WERI-Rb-1 (cell line): ENCODE data around the gene PPFIBP2.

Experiments used
- DNase-seq: peaks from one replicate; pipeline ENCODE4 v3.0.0-alpha.2; 2020
- H3K27ac ChIP-seq: fragments of 250-450 bp; sonication (Bioruptor Pico); 2 replicates; pipeline ENCODE4 v1.5.1; 2020; ENCODE audit warnings: mild to moderate bottlenecking, moderate library complexity
- H3K27me3 ChIP-seq: fragments of 250-450 bp; sonication (Bioruptor Pico); 2 replicates; pipeline ENCODE4 v1.5.1; 2021; ENCODE audit warnings: mild to moderate bottlenecking, low read depth, moderate library complexity; ENCODE audit not compliant: insufficient read depth, severe bottlenecking
- H3K36me3 ChIP-seq: fragments of 250-450 bp; sonication (Bioruptor Pico); 2 replicates; pipeline ENCODE4 v1.5.1; 2020; ENCODE audit warnings: mild to moderate bottlenecking, moderate library complexity
- H3K4me3 ChIP-seq: 2 replicates; pipeline ENCODE4 v1.5.1; 2011; ENCODE audit warnings: low read depth, mild to moderate bottlenecking, control low read depth, low read length
- H3K9me3 ChIP-seq: fragments of 250-450 bp; sonication (Bioruptor Pico); 2 replicates; pipeline ENCODE4 v1.5.1; 2021; ENCODE audit warnings: mild to moderate bottlenecking, moderate library complexity; ENCODE audit not compliant: severe bottlenecking
- CTCF ChIP-seq: IDR thresholded peaks from 2 replicates; pipeline ENCODE4 v1.5.1; 2011; ENCODE audit warnings: low read depth, mild to moderate bottlenecking, control low read depth, inconsistent platforms, low read length

PPFIBP2 gene

GRCh38 chr11:7536100-7536499 lies 22.3 kb downstream of the PPFIBP2 start:
- Histone ChIP-seq H3K9me3 (no peaks in the 10 kb centered on the region), H3K27ac (no peak overlapping the region), H3K27me3 (no peaks in the 10 kb centered on the region), H3K4me3 (no peak overlapping the region), H3K36me3 (no peaks in the 10 kb centered on the region)
- DNase-seq: no peak
- TF ChIP-seq CTCF: peak; percentile 62

GRCh38 chr11:7537265-7537664 lies 23.5 kb downstream of the PPFIBP2 start:
- Histone ChIP-seq H3K4me3 (no peak overlapping the region), H3K9me3 (no peaks in the 10 kb centered on the region), H3K27ac (no peak overlapping the region), H3K36me3 (no peaks in the 10 kb centered on the region), H3K27me3 (no peaks in the 10 kb centered on the region)
- DNase-seq: no peak
- no peak for TF ChIP-seq CTCF

GRCh38 chr11:7538031-7538430 lies 24.2 kb downstream of the PPFIBP2 start:
- no peaks in the 10 kb centered on the region for H3K36me3 ChIP-seq
- H3K27me3 ChIP-seq: no peaks in the 10 kb centered on the region
- H3K4me3 ChIP-seq: no peak overlapping the region
- H3K27ac ChIP-seq: no peak overlapping the region
- TF ChIP-seq CTCF: no peak
- H3K9me3 ChIP-seq: no peaks in the 10 kb centered on the region
- DNase-seq: no peak

GRCh38 chr11:7538466-7539454 lies 25.0 kb downstream of the PPFIBP2 start:
- no peaks in the 10 kb centered on the region for H3K27me3 ChIP-seq
- H3K27ac ChIP-seq: no peak overlapping the region
- no peak overlapping the region for H3K4me3 ChIP-seq
- TF ChIP-seq CTCF: no peak
- no peaks in the 10 kb centered on the region for H3K9me3 ChIP-seq
- H3K36me3 ChIP-seq: no peaks in the 10 kb centered on the region
- no peak for DNase-seq

GRCh38 chr11:7540830-7541555 lies 27.2 kb downstream of the PPFIBP2 start:
- H3K4me3 ChIP-seq: no peak overlapping the region
- H3K27ac ChIP-seq: no peak overlapping the region
- H3K36me3 ChIP-seq: no peaks in the 10 kb centered on the region
- TF ChIP-seq CTCF: no peak
- H3K27me3 ChIP-seq: no peaks in the 10 kb centered on the region
- DNase-seq: no peak
- no peaks in the 10 kb centered on the region for H3K9me3 ChIP-seq
